GM18508 (cell line): ENCODE data around the gene ATP13A4.
A peak's percentile ranks its signal among the peaks of the same experiment; 100 is the strongest.

ENCODE experiments used
- ATAC-seq: cut with Tn5 transposase; IDR thresholded peaks from one replicate; pipeline ENCODE4 v1.9.1; 2021; ENCODE audit warnings: moderate number of reproducible peaks; ENCODE audit not compliant: insufficient read depth, unreplicated experiment

The ATP13A4 gene, protein sequence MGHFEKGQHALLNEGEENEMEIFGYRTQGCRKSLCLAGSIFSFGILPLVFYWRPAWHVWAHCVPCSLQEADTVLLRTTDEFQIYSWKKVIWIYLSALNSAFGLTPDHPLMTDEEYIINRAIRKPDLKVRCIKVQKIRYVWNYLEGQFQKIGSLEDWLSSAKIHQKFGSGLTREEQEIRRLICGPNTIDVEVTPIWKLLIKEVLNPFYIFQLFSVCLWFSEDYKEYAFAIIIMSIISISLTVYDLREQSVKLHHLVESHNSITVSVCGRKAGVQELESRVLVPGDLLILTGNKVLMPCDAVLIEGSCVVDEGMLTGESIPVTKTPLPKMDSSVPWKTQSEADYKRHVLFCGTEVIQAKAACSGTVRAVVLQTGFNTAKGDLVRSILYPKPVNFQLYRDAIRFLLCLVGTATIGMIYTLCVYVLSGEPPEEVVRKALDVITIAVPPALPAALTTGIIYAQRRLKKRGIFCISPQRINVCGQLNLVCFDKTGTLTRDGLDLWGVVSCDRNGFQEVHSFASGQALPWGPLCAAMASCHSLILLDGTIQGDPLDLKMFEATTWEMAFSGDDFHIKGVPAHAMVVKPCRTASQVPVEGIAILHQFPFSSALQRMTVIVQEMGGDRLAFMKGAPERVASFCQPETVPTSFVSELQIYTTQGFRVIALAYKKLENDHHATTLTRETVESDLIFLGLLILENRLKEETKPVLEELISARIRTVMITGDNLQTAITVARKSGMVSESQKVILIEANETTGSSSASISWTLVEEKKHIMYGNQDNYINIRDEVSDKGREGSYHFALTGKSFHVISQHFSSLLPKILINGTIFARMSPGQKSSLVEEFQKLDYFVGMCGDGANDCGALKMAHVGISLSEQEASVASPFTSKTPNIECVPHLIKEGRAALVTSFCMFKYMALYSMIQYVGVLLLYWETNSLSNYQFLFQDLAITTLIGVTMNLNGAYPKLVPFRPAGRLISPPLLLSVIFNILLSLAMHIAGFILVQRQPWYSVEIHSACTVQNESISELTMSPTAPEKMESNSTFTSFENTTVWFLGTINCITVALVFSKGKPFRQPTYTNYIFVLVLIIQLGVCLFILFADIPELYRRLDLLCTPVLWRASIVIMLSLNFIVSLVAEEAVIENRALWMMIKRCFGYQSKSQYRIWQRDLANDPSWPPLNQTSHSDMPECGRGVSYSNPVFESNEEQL

DNA sequence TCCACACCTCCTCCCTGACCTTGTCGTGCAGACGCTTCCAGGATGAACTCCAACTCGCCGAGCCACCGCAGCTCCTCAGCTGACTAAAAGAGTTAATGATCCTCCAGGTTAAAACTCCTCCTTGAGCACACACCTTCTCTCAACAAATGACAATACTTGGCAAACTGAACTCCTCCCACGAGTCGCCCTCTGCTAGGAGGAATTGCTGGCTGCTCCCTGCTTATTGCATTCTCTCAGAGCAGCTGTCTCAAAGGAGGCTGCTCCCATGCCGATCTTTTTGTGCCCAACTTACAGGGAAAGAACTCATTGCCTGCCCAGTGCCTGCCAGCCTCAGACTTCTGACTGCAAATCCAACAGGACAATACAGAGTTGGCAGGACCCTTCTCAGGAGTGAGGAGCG is at the start of gene ATP13A4:
TSS of gene ATP13A4 (minus strand) at position 85 of the 400 bp plus-strand sequence. CDS start 96 bp downstream, outside the sequence.
- no peak for ATAC-seq

DNA sequence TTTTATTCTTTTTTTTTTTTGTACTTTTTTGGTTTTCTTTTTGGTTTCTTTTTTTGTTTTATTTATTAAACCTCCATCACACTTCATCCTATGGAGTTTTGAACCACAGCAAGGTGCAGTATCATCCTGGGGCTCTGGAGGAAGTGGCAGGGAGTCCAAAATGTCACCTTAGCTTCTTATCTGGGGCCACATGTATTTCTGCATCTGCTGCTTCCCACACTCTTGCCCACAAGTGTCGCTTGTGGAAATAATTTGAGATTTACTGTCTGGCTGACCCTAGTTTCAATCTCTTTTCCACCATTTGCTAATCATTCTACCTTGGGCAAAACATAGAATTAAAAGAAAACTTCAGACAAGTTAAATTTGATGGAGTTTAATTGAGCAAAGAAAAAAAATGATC is 44.7 kb upstream of the ATP13A4 start:
- ATAC-seq: no peak

DNA sequence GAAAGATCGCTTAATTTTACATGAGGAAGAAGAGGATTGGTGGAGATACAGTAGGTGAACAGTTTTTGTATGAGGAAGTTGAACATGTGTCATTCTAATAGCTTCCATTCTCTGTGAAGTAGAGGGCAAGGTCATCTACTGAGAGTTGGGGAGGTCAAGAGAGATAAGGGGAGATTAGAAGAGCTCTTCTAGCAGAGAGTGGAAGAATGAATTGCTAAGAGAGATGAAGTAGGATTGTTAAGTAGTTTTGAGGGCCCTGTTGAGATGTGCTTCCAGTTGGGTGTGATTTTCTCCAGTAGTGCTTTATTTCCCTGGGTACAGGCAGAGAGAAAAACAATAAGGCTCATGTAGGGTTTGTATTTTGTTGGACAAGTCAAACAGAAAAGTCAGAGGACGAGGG is 43.5 kb upstream of the ATP13A4 start:
- ATAC-seq: no peak

DNA sequence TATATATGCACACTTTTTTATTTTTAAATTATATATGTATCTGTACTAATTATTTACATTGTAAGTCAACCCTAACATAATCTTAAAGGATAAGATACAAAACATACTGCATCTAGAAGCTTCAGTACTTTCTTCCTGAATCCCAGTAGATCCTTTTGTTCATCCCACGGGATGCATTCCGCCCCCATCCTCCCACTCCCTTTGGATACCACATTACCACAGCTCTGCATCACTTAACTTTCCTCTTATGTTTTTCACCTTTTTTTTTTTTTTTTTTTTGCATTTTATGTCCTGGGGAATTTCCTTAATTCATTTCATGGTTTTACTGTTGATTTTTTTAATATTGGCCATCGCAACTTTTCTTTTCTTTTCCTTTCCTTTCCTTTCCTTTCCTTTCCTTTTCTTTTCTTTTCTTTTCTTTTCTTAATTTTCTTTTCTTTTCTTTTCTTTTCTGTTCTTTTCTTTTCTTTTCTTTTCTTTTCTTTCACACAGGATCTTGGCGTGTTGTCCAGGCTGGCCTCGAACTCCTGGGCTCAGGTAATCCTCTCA is 41.3 kb upstream of the ATP13A4 start:
- no peak for ATAC-seq

DNA sequence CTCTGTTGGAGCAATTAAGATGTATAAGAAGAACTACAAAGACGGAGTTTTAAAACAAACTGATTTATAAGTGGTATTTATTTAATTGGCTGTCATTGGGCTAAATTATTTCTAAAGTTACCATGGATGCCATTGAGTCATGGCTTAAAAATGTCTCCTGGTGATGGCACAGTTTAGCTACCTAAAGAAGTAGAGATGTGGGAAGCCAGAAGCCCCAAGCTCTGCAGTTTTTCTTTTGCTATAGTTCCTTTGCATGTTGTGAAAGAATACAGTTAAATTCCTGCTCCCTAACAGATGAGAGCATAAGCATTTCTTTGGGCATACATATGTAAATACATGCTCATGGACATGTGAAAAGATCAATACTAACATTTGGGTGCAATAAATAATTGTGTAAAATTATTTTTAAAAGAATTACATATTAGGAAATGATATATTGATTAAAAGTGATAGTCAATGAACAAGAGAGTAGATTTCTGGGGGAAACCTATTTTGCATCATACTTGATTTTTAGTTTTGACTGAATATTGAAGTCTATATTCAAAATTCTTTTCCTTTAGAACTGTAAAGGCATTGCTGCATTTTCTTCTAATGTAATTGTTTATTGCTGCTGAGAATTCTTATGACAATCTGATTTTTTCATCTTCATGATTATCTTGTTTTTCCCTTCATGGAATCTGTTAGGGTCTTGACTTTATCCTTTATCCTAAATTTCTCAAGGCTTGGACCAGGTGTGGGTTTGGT is 40.4 kb upstream of the ATP13A4 start:
- ATAC-seq: no peak

DNA sequence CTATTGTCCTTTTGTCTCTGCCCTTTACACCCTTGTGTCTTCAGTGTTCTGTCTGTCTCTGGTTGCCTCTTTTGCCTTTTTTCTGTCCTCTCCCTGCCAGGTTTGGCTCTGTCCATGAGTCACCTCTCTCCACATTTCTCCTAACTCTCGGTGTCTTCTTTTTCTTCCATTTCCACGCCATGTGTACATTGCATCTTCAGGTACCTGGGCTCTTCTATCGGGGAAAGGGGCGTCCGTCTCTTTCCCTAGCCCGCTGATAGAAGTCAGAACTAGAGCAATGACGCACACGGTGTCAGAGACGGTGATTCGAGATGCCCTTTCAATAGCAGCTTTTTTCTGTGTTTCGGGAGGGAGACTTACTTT is 39.0 kb upstream of the ATP13A4 start:
- no peak for ATAC-seq

DNA sequence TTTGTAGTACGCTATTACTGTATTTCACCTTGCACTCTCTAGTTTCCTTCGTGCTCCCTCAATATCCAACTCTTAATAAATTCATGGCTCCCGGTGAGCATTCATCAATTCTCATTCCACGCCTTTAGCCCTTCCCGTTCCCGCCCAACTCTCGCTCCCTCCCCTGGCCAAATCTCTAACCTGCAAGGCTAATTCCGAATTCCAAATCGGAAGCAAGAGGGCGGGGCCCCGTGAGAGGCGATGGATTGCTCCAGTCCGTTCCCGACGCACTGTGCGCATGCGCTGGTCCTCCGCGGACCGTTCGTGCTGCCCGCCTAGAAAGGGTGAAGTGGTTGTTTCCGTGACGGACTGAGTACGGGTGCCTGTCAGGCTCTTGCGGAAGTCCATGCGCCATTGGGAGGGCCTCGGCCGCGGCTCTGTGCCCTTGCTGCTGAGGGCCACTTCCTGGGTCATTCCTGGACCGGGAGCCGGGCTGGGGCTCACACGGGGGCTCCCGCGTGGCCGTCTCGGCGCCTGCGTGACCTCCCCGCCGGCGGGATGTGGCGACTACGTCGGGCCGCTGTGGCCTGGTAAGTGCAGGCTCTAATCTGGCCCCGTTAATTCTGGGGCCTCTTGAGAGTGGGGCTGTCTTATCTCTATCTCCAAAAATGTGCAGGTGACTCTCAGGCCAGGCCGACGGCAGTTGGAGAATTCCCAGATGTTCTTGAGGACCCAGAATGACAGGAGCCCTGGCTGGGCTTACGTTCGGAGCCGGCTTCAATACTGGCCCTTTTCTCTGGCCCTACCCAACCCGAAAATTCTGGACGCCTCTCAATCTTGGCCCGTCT is 38.4 kb upstream of the ATP13A4 start, which contains the start of gene OPA1:
TSS of gene OPA1 (plus strand) at position 368 of the 827 bp plus-strand sequence. CDS start at position 538, 170 bp downstream.
- ATAC-seq: peak; percentile 96

DNA sequence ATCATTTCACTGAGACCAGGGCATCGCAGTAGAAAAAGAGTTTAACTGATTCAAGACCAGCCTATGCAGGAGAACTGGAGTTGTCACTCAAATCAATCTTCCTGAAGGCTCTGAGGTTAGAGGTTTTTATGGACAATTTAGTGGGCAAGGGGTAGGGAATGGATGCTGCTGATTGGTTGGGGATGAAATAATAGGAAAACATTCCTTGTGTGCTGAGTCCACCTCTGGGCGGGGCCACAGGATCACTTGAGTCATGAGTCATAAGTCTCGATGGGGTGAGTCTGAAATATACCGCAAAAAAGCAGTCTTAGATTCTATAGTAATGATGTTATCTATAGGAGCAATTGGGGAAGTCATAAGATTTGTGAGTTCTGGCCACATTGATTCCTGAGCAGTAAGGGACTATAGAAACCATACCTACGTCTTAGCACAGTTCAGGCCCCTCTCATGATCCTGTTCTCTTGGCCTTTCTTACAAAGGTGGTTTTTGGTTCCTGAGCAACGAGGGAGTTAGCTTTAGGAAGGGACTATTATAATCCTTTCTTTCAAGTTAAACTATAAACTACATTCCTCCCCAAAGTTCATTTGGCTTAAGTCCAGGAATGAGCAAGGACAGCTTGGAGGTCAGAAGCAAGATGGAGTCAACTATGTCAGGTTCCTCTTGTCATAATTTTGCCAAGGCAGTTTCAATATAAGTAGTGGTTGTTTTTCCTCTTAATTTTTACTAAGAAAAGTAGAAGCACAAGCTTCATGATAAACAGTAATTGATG is 35.6 kb upstream of the ATP13A4 start:
- no peak for ATAC-seq

DNA sequence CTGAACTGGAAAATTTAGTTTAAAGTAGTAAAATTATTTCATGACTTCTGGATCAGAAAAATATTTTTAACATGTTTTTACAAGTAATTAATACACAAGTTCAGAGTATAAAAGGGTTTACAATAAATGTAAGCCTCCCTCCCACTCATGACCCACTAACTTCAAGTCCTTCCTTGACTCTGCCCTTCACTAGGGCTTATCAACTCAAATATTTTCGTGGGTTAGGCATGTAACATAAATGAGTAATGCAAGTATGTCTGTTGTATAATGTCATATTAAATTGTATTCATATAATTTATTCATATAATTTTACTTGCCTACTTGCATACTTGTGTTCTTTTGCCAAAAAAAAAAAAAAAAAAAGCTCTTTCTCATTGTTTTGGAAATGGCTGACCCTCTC is 34.9 kb upstream of the ATP13A4 start:
- no peak for ATAC-seq

DNA sequence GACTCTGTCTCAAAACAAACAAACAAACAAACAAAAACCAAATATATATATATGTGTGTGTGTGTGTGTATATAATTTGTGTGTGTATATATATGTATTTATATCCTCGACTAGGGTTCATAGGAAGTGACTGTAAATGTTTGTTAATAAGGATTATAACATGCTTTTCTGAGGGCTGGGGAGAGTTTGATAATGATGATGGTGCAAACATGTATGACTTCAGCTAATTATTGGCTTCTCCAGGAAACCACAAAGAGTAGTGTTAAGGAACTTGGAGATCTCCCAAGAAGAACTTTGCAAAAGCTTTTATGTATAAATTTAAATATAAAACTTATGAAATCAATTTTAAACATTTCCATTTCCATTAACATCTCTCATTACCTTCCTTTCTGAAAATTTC is 34.4 kb upstream of the ATP13A4 start:
- ATAC-seq: no peak

DNA sequence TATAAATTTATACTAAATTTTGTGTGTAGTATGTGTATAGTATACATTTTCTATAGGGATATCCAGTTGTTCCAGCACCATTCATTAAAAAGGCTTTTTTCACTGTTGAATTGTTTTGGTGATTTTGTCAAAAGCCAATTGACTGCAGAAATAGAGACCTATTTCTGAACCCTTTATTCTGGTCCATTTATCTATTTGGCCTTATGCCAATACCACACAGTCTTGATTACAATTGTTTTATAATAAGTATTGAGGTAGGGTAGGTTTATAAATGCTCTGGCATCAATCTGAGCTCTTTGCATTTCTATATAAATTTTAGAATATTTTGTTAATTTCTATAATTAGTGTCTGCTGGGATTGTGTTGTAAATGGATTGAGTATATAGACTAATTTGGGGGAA is 31.8 kb upstream of the ATP13A4 start:
- no peak for ATAC-seq

DNA sequence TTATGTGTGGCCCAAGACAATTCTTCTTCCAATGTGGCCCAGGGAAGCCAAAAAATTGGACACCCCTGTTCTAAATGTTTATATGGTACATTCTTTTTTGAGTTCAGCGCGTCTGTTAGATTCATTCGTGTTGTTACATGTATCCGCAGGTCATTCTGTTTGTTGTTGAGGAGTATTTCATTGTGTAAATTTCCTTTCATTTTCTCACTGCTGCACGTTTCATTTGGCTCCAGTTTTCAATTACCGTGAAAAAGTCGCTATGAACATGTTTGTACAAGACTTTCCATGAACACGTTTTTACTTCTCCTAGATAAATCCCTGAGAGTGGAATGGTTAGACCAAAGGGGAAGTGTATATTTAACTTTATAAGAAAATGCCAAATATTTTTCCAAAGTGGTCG is 30.8 kb upstream of the ATP13A4 start:
- no peak for ATAC-seq

DNA sequence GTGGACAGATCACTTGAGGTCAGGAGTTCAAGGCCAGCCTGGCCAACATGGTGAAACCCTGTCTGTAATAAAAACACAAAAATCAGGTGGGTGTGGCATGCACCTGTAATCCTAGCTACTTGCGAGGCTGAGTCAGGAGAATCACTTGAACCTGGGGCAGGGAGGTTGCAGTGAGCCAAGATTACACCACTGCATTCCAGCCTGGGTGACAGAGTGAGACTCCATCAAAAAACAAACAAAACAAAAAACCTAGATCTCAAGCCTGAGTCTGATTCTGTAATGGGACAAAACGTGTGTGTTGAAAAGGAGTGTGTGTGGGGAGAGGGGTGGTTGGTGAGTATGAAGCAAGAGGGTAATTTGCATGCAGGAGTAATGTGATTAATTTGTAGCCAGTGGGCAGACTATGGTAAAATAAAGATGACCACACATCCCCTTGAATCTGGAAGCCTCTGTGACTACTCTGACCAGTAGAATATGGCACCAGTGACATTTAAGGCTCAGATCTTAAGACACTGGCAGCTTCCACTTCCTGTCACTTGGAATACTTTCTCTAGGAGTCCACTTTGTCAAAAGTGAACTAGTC is 19.9 kb upstream of the ATP13A4 start:
- no peak for ATAC-seq

DNA sequence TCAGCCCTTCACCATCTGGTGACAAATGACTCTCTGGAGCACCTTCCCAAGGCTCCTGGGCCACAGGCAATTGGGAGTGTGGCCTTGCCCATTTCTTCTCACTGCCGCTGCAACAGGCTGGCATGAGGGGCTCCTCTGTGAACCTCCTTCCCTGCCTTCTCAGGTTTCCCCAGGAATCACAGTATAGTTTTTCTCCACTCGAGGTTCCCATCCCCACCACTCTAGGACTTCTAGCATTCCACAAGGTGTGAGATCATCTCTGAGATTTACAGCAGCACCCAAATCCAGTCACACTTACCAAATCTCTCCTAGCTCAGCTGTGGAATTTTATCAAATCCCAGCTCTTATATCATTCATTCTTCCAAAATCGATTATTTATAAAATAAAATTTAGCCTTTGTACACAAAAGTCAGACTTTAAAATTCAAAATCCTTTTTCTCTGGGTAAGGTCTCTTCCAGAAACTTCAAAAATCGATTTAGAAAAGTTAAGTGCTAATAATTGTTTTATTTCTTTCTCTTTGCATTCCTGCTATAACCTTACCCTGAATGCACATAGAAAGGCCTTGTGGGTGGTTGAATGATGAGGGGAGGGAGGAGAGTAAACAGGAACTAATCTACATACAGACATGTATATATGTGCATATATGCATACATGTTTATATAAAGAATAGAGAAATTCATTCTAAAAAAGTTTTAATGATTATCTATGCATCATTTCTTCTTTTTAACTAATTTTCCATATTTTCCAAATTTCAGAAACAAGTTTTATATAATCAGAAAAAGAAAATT is 18.9 kb upstream of the ATP13A4 start:
- no peak for ATAC-seq

DNA sequence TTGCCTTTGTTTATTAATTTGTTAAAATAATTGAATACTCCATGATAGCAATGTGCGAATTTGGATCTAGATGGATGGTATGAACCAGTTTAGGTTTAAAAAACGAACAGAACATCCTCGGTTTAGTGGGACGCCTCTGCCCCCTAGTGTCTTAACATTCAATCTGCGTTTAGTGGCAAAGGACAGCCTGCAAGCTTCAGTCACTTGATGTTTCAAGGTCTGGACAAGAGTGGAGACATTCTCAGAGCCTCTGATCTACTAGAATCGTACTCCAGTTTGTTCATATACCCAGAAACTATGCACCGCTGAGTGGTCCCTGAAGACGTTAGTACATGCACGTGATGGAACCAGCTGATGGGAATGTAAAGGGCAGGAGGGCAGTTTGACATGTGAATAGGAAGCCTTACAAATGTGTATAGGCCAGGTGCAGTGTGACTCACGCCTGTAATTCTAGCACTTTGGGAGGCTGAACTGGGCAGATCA is 17.8 kb upstream of the ATP13A4 start:
- no peak for ATAC-seq

DNA sequence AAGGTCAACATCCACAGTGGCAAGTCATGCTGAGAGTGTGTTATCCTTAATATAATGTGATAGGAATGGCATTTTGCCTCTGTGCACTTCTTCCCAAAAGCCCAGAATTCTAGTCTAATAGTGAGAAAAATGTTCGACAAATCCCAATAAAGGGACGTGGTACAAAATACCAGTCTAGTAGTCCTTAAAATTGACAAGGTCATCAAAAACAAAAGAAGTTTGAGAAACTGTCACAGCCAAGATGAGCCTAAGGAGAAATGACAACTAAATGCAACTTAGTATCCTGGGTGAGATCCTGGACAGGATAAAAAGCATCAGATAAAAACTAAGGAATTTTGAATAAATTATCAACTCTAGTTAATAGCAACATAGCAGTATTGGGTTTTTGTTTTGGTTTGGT is 14.4 kb upstream of the ATP13A4 start:
- ATAC-seq: no peak

DNA sequence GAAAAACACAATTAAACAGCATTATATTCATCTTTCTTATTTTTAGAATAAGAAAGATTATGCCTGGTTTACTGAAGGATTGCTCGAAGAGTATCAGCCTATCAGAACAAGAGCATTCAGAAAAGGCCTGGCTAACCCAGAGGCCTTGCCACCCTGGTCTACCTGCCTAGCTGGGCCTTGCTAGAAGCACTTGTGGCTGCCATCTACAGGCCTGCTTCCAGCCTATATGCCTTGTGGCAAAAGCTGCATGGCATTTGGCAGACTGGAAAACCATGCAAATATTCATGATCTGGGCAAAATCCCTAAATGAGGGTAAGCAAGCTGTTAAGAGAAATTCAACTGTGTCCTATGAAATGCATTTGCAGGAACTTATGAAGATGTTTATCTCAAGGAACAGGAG is 9.3 kb upstream of the ATP13A4 start:
- ATAC-seq: no peak
